Astrocyte (in vitro differentiated cells and primary cell): ENCODE results near the gene RBFOX2. TPM values are rescaled to one million over a fixed set of nuclear protein-coding genes. Genes with fewer than 3 reads are reported as not detected.

Experiments
- DNase-seq: peaks from one replicate; pipeline ENCODE4 v3.0.0-alpha.2; 2010; ENCODE audit warnings: low read depth
- FAIRE-seq: peaks from 2 replicates; lab custom pipeline; 2011; peaks lifted over from hg19 to GRCh38; lab: Jason Lieb, UNC
- H2AFZ ChIP-seq: 2 replicates; pipeline ENCODE4 v1.6.0; 2012; ENCODE audit warnings: low read depth, low read length, inconsistent platforms
- H3K27ac ChIP-seq: 2 replicates; pipeline ENCODE4 v1.5.1; 2011; ENCODE audit warnings: low read depth, low read length, inconsistent platforms
- H3K27me3 ChIP-seq: 2 replicates; pipeline ENCODE4 v1.6.0; 2011; ENCODE audit warnings: low read length, inconsistent platforms; ENCODE audit not compliant: insufficient read depth
- H3K36me3 ChIP-seq: 2 replicates; pipeline ENCODE4 v1.5.1; 2011; ENCODE audit warnings: low read length, inconsistent platforms; ENCODE audit not compliant: insufficient read depth
- H3K4me1 ChIP-seq: 2 replicates; pipeline ENCODE4 v1.5.1; 2011; ENCODE audit warnings: low read length, inconsistent platforms; ENCODE audit not compliant: insufficient read depth
- H3K4me2 ChIP-seq: 2 replicates; pipeline ENCODE4 v1.6.0; 2012; ENCODE audit warnings: low read length, inconsistent platforms
- H3K4me3 ChIP-seq: 2 replicates; pipeline ENCODE4 v1.5.1; 2011; ENCODE audit warnings: low read depth, mild to moderate bottlenecking, low read length, inconsistent platforms; ENCODE audit not compliant: insufficient read depth
- H3K79me2 ChIP-seq: 2 replicates; pipeline ENCODE4 v1.6.0; 2012; ENCODE audit warnings: mild to moderate bottlenecking, low read length, inconsistent platforms; ENCODE audit not compliant: insufficient read depth
- H3K9ac ChIP-seq: 2 replicates; pipeline ENCODE4 v1.6.0; 2012; ENCODE audit warnings: mild to moderate bottlenecking, low read length, inconsistent platforms
- H3K9me3 ChIP-seq: 2 replicates; pipeline ENCODE4 v1.5.1; 2012; ENCODE audit warnings: low read depth, mild to moderate bottlenecking, low read length, inconsistent platforms; ENCODE audit not compliant: insufficient read depth
- H4K20me1 ChIP-seq: 2 replicates; pipeline ENCODE4 v1.6.0; 2012; ENCODE audit warnings: low read length, inconsistent platforms; ENCODE audit not compliant: insufficient read depth
- H3K27ac Mint-ChIP-seq: one replicate; pipeline ENCODE4 v1.8.0; 2021; ENCODE audit warnings: mild to moderate bottlenecking, mixed read lengths; ENCODE audit not compliant: unreplicated experiment
- H3K27me3 Mint-ChIP-seq: one replicate; pipeline ENCODE4 v1.8.0; 2021; ENCODE audit warnings: low read depth, mixed read lengths; ENCODE audit not compliant: unreplicated experiment
- H3K36me3 Mint-ChIP-seq: one replicate; pipeline ENCODE4 v1.8.0; 2021; ENCODE audit warnings: low read depth, mixed read lengths; ENCODE audit not compliant: unreplicated experiment
- H3K4me1 Mint-ChIP-seq: one replicate; pipeline ENCODE4 v1.8.0; 2021; ENCODE audit warnings: low read depth, mixed read lengths; ENCODE audit not compliant: unreplicated experiment
- H3K4me3 Mint-ChIP-seq: one replicate; pipeline ENCODE4 v1.8.0; 2021; ENCODE audit warnings: mild to moderate bottlenecking, moderate library complexity, mixed read lengths; ENCODE audit not compliant: unreplicated experiment
- H3K9me3 Mint-ChIP-seq: one replicate; pipeline ENCODE4 v1.8.0; 2021; ENCODE audit warnings: mild to moderate bottlenecking, mixed read lengths; ENCODE audit not compliant: unreplicated experiment
- CTCF ChIP-seq: IDR thresholded peaks from 2 replicates; pipeline ENCODE4 v1.5.1; 2011; ENCODE audit warnings: low read depth, mild to moderate bottlenecking, inconsistent platforms, low read length, moderate library complexity; ENCODE audit not compliant: insufficient read depth
- EZH2 ChIP-seq: IDR thresholded peaks from 2 replicates; pipeline ENCODE4 v1.6.1; 2012; ENCODE audit warnings: mild to moderate bottlenecking, low read length, inconsistent platforms; ENCODE audit not compliant: insufficient read depth
- total RNA-seq: library from RNA; stranded (reverse); gene quantifications from 2 replicates; pipeline ENCODE4 v1.2.1, GENCODE V29; 2021

The RBFOX2 gene
- total RNA-seq, 1 donor from 2014 or later: 169 TPM

- FAIRE-seq (peak; percentile 70), DNase-seq (peak; percentile 70)
- Histone ChIP-seq H3K27ac (no peak overlapping the region), H2AFZ (no peak overlapping the region), H4K20me1 (peaks cover 60% of the 10 kb centered on the region), H3K9ac (no peak overlapping the region), H3K36me3 (no peaks in the 10 kb centered on the region), H3K4me1 (peaks cover 6% of the 10 kb centered on the region), H3K4me2 (peak overlapping the region; percentile 23), H3K79me2 (peaks cover 79% of the 10 kb centered on the region), H3K4me3 (no peak overlapping the region), H3K27me3 (no peaks in the 10 kb centered on the region), H3K9me3 (no peaks in the 10 kb centered on the region)
- Mint-ChIP-seq H3K36me3 (peaks cover 5% of the 10 kb centered on the region), H3K27ac (no peak overlapping the region), H3K4me1 (peaks cover 27% of the 10 kb centered on the region), H3K9me3 (no peaks in the 10 kb centered on the region), H3K27me3 (no peaks in the 10 kb centered on the region), H3K4me3 (no peak overlapping the region)
- TF ChIP-seq CTCF: no peak
- no peak for TF ChIP-seq EZH2
These were observed 42.5 kb downstream of the RBFOX2 start for GRCh38 chr22:35986088-35986487.

GRCh38 chr22:35985371-35985770 lies 43.3 kb downstream of the RBFOX2 start:
- no peaks in the 10 kb centered on the region for H3K27me3 Mint-ChIP-seq
- H2AFZ ChIP-seq: no peak overlapping the region
- no peak overlapping the region for H3K4me2 ChIP-seq
- H3K27ac ChIP-seq: no peak overlapping the region
- DNase-seq: no peak
- H3K4me3 ChIP-seq: no peak overlapping the region
- no peaks in the 10 kb centered on the region for H3K9me3 ChIP-seq
- no peak overlapping the region for H3K9ac ChIP-seq
- no peak for FAIRE-seq
- H3K4me1 ChIP-seq: peaks cover 6% of the 10 kb centered on the region
- H3K27ac Mint-ChIP-seq: no peak overlapping the region
- H3K9me3 Mint-ChIP-seq: no peaks in the 10 kb centered on the region
- no peaks in the 10 kb centered on the region for H3K27me3 ChIP-seq
- no peak overlapping the region for H3K4me3 Mint-ChIP-seq
- peaks cover 54% of the 10 kb centered on the region for H4K20me1 ChIP-seq
- no peaks in the 10 kb centered on the region for H3K36me3 ChIP-seq
- H3K79me2 ChIP-seq: peaks cover 81% of the 10 kb centered on the region
- no peak for TF ChIP-seq EZH2
- no peak for TF ChIP-seq CTCF
- H3K4me1 Mint-ChIP-seq: peaks cover 27% of the 10 kb centered on the region
- peaks cover 5% of the 10 kb centered on the region for H3K36me3 Mint-ChIP-seq

GRCh38 chr22:35984183-35985175 lies 44.1 kb downstream of the RBFOX2 start:
- H3K27me3 Mint-ChIP-seq: no peaks in the 10 kb centered on the region
- peaks cover 49% of the 10 kb centered on the region for H4K20me1 ChIP-seq
- no peak overlapping the region for H3K27ac ChIP-seq
- H3K79me2 ChIP-seq: peaks cover 86% of the 10 kb centered on the region
- H3K4me3 Mint-ChIP-seq: no peak overlapping the region
- peaks cover 6% of the 10 kb centered on the region for H3K4me1 ChIP-seq
- no peak overlapping the region for H3K9ac ChIP-seq
- peaks cover under 1% of the 10 kb centered on the region for H3K9me3 Mint-ChIP-seq
- no peak overlapping the region for H3K4me3 ChIP-seq
- FAIRE-seq (peak; percentile 65), DNase-seq (no peak)
- H3K27ac Mint-ChIP-seq: no peak overlapping the region
- TF ChIP-seq CTCF: no peak
- TF ChIP-seq EZH2: no peak
- H3K27me3 ChIP-seq: no peaks in the 10 kb centered on the region
- H2AFZ ChIP-seq: no peak overlapping the region
- no peak overlapping the region for H3K4me2 ChIP-seq
- H3K36me3 Mint-ChIP-seq: peaks cover 5% of the 10 kb centered on the region
- no peaks in the 10 kb centered on the region for H3K9me3 ChIP-seq
- H3K36me3 ChIP-seq: no peaks in the 10 kb centered on the region
- H3K4me1 Mint-ChIP-seq: peaks cover 27% of the 10 kb centered on the region
